DMS79 treated with DMSO at 0.1 percent for 48 hours (cell line): ENCODE measurements around the gene FAM110C.
"Not testable (repeated sequence)": the region's sequence is repeated elsewhere in the genome, so short reads cannot be mapped to it uniquely, and the experiment has no call there.

Experiments
- DNase-seq: peaks from one replicate; lab custom pipeline; 2025; lab: John Stamatoyannopoulos, UW

The FAM110C gene, protein sequence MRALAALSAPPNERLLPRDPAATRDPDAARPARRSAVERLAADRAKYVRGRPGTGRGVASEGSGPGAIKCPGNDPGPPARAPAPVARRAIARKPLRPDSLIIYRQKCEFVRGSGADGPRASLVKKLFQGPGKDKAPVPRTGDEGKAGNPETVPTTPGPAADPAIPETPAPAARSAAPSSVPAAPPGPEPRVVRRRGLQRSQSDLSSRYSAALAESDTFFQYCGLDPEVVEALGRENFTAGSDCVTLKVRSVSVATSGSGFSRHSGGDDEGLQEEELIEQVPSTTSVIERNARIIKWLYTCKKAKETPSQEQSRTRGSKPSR

DNA sequence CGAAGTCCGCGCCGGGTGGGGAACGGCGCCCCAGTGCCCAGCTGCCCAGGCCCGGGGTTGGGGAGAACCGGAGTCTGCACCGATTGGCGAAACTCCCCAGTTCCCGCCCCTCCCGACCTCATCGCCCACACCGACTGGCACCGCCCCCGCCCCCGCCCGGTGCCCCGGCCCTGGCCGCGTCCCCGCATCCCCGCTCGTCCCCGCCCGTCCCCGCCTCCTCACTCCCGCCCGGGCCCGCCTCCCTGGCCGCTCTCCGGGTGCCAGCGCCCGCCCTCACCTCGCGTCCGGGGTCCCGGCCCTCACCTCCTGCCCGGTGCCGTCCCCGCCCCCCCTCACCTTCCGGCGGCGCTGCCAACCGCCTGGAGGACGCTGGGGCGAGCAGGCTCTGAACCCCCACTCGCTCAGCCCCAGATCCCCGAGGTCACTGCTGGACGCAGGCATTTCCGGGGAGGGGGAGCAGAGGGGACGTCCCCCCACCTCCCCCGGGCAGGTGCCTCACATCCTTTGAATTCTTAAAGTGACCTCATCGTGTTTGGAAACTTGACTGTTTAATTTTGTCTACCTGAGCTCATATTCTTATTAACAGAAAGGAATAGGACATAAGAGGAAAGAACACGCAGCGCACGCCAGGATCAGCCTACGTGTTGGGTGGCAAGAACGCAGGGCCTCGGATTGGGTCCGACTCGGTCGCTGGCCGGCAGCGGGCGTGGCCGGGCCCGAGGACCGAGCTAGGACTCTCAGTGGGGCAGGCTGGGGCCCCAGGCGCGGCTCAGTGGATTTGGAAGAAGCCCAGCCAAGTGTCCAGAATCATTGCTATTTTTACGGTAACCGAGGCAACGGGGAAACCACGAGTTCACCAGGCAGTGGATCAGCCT lies at the start of gene FAM110C:
Gene FAM110C (minus strand): TSS at position 35 of the 875 bp plus-strand sequence. CDS start 120 bp downstream, outside the sequence.
- DNase-seq, result peak; percentile 39

DNA sequence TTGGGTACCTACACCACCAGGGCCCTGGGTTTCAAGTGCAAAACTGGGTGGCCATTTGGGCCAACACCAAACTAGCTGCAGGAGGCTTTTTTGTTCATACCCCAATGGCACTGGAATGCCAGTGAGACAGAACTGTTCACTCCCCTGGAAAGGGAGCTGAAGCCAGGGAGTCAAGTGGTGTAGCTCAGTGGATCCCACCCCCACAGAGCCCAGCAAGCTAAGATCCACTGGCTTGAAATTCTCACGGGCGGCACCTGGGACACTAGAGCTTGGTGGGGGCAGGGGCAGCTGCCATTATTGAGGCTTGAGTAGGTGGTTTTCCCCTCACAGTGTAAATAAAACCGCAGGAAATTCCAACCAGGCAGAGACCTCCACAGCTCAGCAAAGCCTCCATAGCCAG lies 46.0 kb upstream of the FAM110C start:
- no peak for DNase-seq

DNA sequence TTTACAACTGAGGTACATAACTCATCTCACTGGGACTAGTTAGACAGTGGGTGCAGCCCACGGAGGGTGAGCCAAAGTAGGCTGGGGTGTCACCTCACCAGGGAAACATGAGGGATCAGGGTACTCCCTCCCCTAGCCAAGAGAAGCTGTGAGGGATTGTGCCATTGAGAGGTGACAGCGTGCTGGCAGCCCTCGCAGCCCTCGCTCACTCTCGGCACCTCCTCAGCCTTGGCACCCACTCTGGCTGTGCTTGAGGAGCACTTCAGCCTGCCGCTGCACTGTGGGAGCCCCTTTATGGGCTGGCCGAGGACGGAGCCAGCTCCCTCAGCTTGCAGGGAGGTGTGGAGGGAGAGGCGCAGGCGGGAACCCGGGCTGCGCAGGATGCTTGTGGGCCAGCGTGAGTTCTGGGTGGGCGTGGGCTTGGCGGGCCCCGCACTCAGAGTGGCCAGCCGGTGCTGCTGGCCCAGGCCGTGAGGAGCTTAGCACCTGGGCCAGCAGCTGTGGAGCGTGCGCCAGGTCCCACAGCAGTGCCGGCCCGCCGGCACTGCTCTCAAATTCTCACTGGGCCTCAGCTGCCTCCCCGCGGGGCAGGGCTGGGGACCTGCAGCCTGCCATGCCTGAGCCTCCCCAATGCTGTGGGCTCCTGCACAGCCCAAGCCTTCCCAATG lies 44.5 kb upstream of the FAM110C start:
- peak; percentile 88 for DNase-seq

DNA sequence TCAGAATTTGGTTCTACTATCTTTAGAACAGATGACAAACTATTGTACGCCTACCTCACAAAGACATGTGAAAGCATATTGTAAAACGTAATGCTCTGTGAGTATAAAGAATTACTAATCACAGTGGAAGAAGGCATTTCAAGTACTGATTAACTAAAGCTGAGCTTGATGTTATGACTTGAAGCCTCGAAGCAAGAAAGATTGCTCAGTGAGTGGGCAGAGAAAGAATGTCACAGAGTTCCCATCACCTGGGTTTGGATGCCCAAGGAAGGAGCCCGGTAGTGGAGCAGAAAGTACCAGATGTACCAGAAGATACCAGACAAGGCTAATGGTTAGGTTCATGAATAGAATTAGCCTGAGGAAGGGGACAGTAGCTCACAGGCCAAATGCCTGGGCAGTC lies 39.5 kb upstream of the FAM110C start:
- no peak for DNase-seq

DNA sequence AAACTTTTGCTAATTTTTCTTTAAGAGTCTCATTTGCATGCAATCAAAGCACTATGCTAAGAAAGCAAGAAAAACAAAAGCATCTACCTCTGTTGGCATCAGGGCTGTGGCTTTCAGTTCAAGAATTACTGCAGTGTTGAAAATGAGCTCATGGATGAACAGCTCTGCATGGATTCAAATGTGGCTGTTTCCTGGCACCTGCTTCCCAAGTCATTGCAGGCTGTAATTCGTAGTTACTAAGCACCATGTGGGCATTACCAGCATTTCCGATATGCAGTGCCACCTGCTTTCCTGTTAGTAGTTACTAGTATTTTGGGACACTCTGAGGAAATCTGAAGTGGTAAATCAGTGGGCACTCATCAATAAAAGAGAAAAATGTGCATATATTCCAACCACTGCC lies 37.8 kb upstream of the FAM110C start:
- DNase-seq, result peak; percentile 27

DNA sequence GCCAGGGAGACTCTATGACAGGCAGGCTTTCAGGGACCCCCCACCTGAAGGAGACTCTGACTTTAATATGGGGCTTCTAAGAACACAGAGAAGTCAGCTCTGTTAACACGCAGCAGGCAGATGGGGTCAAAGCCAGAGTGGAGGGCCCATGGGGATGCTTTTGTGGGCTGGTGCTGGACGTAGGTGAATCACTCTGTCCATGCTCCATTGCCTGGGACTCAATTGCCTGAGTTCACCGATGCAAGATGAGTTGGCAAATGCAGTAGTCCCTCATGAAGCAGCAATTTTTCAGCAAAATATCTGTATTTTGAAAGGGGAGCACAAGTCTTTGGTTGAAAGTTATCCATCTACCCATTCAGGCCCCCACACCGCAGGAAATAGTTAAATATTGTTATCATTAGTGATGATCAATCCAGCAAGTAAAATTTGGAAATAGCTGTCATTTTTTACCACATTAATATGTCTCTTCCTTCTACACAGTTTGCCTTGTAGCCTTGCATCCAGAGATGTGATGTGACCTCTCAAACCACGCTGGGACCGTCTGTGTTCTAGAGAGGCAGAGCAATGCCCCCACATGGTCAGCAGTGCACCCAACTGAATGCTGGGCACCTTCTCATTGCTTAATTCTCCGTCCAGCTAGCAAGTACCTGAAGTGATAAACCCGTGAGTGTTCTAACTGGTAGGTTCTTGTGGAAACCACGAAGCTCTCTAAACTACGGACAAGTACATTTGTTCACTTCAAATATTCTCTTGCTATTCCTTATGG lies 34.8 kb upstream of the FAM110C start:
- no peak for DNase-seq

DNA sequence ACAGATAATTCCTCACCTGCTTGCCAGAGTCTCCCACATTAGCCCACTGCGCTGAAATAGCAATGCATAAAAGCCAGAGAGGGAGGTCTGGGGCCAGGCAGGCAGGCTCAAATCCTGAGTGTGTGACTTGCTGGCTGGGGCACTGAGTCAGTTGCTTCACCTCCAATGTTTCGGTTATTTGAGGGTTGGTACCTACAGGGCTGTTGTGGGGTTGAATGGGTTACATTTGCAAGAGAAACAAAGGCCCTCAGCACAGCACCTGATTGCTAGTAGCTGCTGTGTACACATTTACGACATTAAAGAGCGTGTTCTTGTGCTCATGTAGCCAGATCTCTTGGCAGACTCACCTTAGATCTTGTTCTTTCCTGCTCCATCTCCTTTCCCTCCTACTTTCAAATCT lies 34.1 kb upstream of the FAM110C start:
- no peak for DNase-seq

DNA sequence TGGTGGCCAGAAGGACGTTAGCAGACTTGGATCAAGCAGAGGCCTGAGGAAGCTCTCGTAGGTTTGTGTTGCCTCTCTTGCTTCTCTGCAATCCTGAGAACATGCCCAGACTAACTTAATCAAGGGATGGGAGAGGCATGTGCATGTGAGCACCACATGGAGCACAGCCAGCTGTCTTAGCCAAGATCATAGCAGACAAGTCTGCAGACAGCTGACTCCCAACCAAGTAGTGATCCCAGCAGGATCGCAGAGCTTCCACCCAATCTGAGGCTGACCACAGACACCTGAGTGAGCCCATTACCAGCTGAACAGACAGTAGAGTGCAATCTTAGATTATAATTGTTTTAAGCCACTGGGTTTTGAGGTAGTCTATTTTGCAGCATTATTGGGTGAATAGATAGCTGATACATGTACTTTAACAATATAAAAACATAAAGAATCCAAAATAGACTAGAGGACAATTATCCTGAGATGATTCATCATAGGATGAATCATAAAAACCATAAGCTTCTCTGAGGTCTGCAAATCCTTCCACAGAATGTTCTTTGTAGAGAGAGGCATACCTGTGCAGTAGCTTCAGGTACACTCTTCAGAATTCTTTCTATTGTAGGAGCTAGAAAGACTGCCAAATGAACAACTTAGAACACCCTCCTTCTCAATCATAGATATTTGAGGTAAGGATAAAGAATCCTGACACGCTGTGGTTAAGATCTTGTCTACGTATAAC lies 25.2 kb upstream of the FAM110C start:
- no peak for DNase-seq

DNA sequence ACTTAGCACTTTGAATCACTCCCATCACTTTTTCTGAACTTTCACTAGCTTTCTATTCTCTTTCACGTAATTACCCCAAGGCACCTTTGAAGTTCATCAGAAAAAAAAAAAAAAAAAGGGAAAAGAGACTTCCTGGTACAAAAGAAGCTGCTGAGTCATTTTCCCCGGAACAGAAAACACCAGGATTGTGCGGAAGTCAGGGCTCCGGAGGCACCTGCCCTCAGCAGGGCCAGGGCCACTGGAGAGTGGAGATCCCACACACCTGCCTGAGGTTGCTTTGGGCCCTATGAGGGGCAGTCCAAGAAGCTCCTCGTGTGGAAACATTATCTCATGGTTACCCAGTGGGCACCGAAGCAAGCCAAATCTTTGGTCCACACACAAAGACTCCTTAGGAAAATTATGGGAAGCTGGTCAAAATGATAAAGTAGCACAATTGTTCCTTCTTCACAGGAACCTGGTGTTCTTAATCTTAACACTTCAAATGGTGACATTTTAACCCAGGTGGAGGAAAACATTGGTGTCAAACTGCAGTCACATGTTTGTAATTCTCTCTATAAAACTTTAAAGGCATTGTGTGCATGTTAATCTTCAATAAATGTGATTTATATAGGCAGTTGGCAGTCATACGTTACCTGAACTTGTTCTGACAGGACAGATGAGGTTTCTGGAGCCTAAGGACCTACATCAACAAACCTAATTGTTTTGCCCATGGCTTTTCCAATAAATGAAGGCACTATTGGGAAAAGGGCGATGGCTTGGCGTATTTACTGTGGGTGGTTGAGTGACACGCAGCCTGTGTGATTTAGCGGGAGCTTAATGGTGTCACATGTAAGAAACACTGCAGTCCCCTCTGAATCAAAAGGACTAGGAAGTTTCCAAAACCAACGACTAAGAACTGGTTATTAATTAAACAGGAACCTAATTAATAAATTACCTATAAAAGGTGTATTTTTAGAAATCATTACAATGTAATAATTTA lies 23.4 kb upstream of the FAM110C start:
- DNase-seq, result no peak

DNA sequence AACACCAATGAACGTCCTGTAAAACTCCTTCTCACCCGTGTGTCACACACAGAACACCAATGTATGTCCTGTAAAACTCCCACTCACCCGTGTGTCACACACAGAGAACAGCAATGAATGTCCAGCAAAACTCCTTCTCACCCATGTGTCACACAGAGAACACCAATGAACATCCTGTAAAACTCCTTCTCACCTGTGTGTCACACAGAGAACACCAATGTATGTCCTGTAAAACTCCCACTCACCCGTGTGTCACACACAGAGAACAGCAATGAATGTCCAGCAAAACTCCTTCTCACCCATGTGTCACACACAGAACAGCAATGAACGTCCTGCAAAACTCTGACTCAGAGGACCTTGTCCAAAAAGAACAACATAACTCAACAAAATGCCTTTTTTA lies 22.3 kb upstream of the FAM110C start:
- not testable (repeated sequence) for DNase-seq

DNA sequence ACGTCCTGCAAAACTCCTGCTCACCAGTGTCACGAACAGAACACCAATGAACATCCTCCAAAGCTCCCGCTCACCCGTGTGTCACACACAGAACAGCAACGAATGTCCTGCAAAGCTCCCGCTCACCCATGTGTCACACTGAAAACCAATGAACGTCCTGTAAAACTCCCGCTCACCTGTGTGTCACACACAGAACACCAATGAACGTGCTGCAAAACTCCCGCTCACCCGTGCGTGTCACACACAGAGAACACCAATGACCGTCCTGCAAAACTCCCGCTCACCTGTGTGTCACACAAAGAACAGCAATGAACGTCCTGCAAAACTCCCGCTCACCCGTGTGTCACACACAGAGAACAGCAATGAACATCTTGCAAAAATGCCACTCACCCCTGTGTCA lies 20.5 kb upstream of the FAM110C start:
- no peak for DNase-seq

DNA sequence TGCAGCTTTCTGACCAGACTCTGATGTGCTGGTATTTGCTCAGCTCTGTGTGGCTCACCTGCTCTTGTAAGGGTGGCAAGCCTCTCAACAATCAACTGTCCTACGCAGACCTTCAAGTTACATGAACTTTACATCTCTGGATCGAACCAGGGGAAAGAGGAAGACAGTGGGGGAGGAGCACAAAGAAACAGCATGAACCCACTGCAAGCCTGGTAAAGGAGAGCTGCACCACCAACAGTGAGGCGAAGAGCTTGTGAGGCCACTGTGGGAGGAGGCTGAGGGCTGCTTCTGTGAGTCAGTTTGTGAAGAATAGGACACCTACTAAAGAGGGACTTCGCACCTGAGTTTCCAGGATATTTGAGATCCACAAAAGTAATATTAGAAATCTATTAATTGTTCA lies 18.8 kb upstream of the FAM110C start:
- DNase-seq, result no peak

DNA sequence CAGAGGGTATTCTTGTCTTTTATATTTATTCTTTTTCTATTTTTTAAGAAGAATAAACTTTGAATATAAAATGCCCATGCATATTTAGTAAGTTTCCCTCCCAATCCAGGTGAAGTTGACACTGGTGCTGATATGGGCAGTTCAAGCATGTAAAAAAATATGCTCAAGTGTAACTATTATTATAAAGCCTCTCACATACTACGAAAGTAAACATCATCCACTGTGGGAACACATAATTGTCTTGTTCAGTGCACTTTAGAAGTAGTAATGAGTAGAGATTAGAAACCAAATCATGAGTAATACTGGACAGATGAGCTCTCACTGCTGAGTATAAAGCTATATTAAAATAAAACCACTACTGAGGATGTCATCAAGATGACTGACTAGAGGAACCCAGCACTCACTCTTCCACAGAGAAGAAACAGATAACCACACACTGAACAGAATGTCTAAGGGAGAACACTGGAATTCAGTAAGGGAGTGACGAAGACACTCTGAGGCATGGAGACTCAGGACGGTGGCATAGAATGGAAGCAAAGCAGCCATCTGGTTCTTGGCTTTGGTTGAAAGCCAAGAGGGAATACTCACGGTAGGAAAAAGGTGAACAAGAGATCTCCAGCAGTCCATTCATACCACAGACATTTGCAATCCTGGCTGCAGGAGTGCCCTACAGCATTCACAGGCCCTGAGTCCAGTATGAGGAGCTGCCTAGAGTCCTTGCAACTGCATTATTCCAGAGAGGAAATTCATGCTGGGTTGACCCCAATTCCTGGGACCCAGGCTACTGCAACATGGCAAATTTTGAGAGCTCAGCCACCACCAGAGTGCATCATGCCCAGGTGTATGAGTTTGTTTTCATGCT lies 9.5 kb upstream of the FAM110C start:
- peak; percentile 40 for DNase-seq

DNA sequence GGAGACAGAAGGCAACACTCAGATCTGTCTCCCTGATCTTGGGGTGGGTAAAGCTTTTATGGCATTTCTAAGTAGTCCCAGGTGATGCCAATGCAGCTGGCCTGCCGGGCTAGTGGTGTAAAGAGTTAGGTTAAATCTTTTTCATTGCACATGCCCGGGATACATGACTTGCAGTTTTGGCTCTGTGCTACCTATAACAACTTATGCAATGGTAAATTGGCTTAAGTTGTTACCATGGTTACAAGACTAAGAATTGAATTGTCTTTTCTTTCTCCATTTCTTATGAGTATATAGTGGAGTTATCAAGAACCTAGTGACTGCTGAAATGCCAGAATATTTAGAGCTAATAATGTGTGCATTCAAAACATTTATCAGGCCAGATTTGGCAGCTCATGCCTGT lies 5.3 kb upstream of the FAM110C start:
- no peak for DNase-seq

DNA sequence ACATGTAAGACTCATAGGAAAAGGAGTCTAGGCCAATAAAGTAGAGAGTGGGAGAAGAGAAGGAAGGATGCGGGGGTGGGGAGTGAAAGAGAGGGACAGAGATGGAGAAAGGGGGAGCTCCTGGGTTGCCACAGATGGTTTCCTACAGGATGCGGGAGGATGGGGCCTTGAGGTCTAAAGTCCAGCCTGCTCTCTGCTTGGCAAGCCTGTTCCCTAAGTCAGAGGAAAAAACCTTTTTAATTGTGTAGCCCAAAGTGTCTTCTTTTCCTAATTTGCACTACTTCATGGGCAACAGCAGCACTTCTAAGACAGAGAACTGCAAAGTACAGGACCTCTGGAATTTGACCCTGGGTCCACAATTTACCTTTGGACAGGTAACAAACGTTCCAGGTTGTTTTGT lies 1.4 kb upstream of the FAM110C start:
- DNase-seq, result no peak

DNA sequence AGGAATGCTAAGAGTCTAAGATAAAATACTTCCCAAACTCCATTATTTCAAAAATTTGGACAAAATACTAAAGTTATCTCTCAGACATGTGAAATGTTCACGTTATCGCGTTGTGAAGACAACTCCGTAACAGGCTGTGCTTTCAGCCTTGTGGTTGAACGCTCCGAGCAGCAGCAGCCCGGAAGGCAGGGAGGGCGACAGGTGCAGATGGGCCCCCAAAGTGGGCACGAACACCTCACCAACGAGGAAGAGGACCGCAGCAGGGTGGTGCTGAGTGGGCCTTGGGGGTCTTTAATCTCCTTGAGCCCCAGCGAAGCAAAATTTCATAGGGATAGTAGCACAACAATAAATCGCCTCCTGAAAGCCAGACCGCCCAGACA lies 1.0 kb upstream of the FAM110C start:
- no peak for DNase-seq

DNA sequence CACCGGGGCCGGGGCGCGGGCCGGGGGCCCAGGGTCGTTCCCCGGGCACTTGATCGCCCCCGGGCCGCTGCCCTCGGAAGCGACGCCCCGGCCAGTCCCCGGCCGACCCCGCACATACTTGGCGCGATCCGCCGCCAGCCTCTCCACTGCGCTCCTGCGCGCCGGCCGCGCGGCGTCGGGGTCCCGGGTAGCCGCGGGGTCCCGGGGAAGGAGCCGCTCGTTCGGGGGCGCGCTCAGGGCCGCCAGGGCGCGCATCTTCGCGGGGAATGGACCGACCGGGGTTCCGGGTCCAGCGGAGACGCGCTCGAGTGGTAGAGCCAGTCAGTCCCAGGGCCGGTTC lies 204 bp downstream of the FAM110C start:
- DNase-seq, result no peak

DNA sequence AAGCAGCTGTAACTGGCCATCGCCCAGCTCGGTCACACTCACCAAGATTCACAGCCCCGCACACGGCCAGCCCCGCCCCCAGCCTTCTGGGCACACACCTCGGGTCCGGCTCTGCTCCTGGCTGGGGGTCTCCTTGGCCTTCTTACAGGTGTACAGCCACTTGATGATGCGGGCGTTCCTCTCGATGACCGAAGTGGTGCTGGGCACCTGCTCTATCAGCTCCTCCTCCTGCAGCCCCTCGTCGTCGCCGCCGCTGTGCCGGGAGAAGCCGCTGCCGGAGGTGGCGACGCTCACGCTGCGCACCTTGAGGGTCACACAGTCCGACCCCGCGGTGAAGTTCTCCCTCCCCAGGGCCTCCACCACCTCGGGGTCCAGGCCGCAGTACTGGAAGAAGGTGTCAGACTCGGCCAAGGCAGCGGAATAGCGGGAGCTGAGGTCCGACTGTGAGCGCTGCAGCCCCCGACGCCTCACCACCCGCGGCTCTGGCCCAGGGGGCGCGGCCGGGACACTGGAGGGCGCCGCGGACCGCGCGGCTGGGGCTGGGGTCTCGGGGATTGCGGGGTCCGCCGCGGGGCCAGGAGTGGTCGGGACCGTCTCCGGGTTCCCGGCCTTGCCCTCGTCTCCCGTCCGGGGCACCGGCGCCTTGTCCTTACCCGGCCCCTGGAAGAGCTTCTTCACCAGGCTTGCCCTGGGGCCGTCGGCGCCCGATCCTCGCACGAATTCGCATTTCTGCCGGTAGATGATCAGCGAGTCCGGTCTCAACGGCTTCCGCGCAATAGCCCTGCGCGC lies 769 bp downstream of the FAM110C start:
- peak; percentile 60 for DNase-seq
